ENCODE results near the gene SPTSSA.

The SPTSSA gene

GRCh38 chr14:34501004-34501580 is 39.1 kb upstream of the SPTSSA start:
- H3K27me3 ChIP-seq (replicated peaks in 2 of 5; ENCODE audit: control insufficient read depth in 4 of 5, insufficient read depth in 5 of 5, low read length in 4 of 5) = no peaks in the 10 kb centered on the region
- no peak for DNase-seq
- POLR2A ChIA-PET = no interaction called here
- H3K9me3 ChIP-seq (ENCODE audit: control extremely low read depth in 1 of 5, control insufficient read depth in 4 of 5, insufficient read depth in 2 of 5, low read depth in 1 of 5, low read length in 4 of 5) = no peaks in the 10 kb centered on the region
- H3K4me1 ChIP-seq (ENCODE audit: control extremely low read depth in 1 of 4, control insufficient read depth in 4 of 4, insufficient read depth in 4 of 4, low read length in 3 of 4) = no peaks in the 10 kb centered on the region
- H3K4me3 ChIP-seq (ENCODE audit: control insufficient read depth in 1 of 7, extremely low read depth in 1 of 7, insufficient read depth in 4 of 7, low read depth in 2 of 7, low read length in 6 of 7) = no peak overlapping the region
- no peaks in the 10 kb centered on the region for H3K36me3 ChIP-seq (ENCODE audit: control insufficient read depth in 4 of 4, insufficient read depth in 4 of 4, low read length in 3 of 4)
- H3K27ac ChIP-seq (ENCODE audit: insufficient read depth in 1 of 2, low read depth in 1 of 2, low read length in 2 of 2, poor library complexity in 1 of 2, severe bottlenecking in 2 of 2) = no peak overlapping the region
- 100% methylated on average over 2 of the region's 5 CpGs for WGBS (ENCODE audit: insufficient coverage)
- CTCF ChIA-PET = interaction anchor here (1.8 kb wide), 1 partner anchor 169 kb away, joined by 14 read pairs; no protein-coding TSS in a partner anchor

GRCh38 chr14:34498684-34499412 is 36.8 kb upstream of the SPTSSA start:
- POLR2A ChIA-PET = no interaction called here

GRCh38 chr14:34496679-34497513 is 34.9 kb upstream of the SPTSSA start:
- Histone ChIP-seq H3K27me3 (replicated peaks in 2 of 5; ENCODE audit: control insufficient read depth in 4 of 5, insufficient read depth in 5 of 5, low read length in 4 of 5) (no peaks in the 10 kb centered on the region), H3K9me3 (ENCODE audit: control extremely low read depth in 1 of 5, control insufficient read depth in 4 of 5, insufficient read depth in 2 of 5, low read depth in 1 of 5, low read length in 4 of 5) (no peaks in the 10 kb centered on the region), H3K4me3 (ENCODE audit: control insufficient read depth in 1 of 7, extremely low read depth in 1 of 7, insufficient read depth in 4 of 7, low read depth in 2 of 7, low read length in 6 of 7) (no peak overlapping the region), H3K36me3 (ENCODE audit: control insufficient read depth in 4 of 4, insufficient read depth in 4 of 4, low read length in 3 of 4) (no peaks in the 10 kb centered on the region), H3K27ac (ENCODE audit: insufficient read depth in 1 of 2, low read depth in 1 of 2, low read length in 2 of 2, poor library complexity in 1 of 2, severe bottlenecking in 2 of 2) (no peak overlapping the region), H3K4me1 (ENCODE audit: control extremely low read depth in 1 of 4, control insufficient read depth in 4 of 4, insufficient read depth in 4 of 4, low read length in 3 of 4) (no peaks in the 10 kb centered on the region)
- no peak for DNase-seq
- ChIA-PET POLR2A (no interaction called here), CTCF (interaction anchor here (0.8 to 5.0 kb wide), 2 partner anchors 17 to 167 kb away, joined by 3 to 54 read pairs; no protein-coding TSS in a partner anchor)
- 76% methylated on average over 10 of the region's 14 CpGs for WGBS (ENCODE audit: insufficient coverage)

More at GRCh38 chr14:34498684-34499412, 36.8 kb upstream of the SPTSSA start:
- no peaks in the 10 kb centered on the region for H3K9me3 ChIP-seq (ENCODE audit: control extremely low read depth in 1 of 5, control insufficient read depth in 4 of 5, insufficient read depth in 2 of 5, low read depth in 1 of 5, low read length in 4 of 5)
- 100% methylated on average over 4 of the region's 6 CpGs for WGBS (ENCODE audit: insufficient coverage)
- H3K27me3 ChIP-seq (replicated peaks in 2 of 5; ENCODE audit: control insufficient read depth in 4 of 5, insufficient read depth in 5 of 5, low read length in 4 of 5) = no peaks in the 10 kb centered on the region
- no peaks in the 10 kb centered on the region for H3K36me3 ChIP-seq (ENCODE audit: control insufficient read depth in 4 of 4, insufficient read depth in 4 of 4, low read length in 3 of 4)
- peak; percentile 14 to 50 (median 44) for DNase-seq
- H3K4me3 ChIP-seq (ENCODE audit: control insufficient read depth in 1 of 7, extremely low read depth in 1 of 7, insufficient read depth in 4 of 7, low read depth in 2 of 7, low read length in 6 of 7) = no peak overlapping the region
- CTCF ChIA-PET = interaction anchor here (0.7 to 5.0 kb wide), 6 partner anchors 15 to 177 kb away, joined by 3 to 54 read pairs (median 5); no protein-coding TSS in a partner anchor
- H3K4me1 ChIP-seq (ENCODE audit: control extremely low read depth in 1 of 4, control insufficient read depth in 4 of 4, insufficient read depth in 4 of 4, low read length in 3 of 4) = no peaks in the 10 kb centered on the region
- H3K27ac ChIP-seq (ENCODE audit: insufficient read depth in 1 of 2, low read depth in 1 of 2, low read length in 2 of 2, poor library complexity in 1 of 2, severe bottlenecking in 2 of 2) = no peak overlapping the region

GRCh38 chr14:34496007-34496678 is 34.1 kb upstream of the SPTSSA start:
- CTCF ChIA-PET = interaction anchor here (0.8 to 5.0 kb wide), 3 partner anchors 14 to 166 kb away, joined by 3 to 54 read pairs (median 3); no protein-coding TSS in a partner anchor
- POLR2A ChIA-PET = no interaction called here
- no peak overlapping the region for H3K27ac ChIP-seq (ENCODE audit: insufficient read depth in 1 of 2, low read depth in 1 of 2, low read length in 2 of 2, poor library complexity in 1 of 2, severe bottlenecking in 2 of 2)
- no peak overlapping the region for H3K4me3 ChIP-seq (ENCODE audit: control insufficient read depth in 1 of 7, extremely low read depth in 1 of 7, insufficient read depth in 4 of 7, low read depth in 2 of 7, low read length in 6 of 7)
- H3K36me3 ChIP-seq (ENCODE audit: control insufficient read depth in 4 of 4, insufficient read depth in 4 of 4, low read length in 3 of 4) = no peaks in the 10 kb centered on the region
- 88% methylated on average over 8 of the region's 11 CpGs for WGBS (ENCODE audit: insufficient coverage)
- DNase-seq = no peak
- H3K4me1 ChIP-seq (ENCODE audit: control extremely low read depth in 1 of 4, control insufficient read depth in 4 of 4, insufficient read depth in 4 of 4, low read length in 3 of 4) = no peaks in the 10 kb centered on the region
- no peaks in the 10 kb centered on the region for H3K9me3 ChIP-seq (ENCODE audit: control extremely low read depth in 1 of 5, control insufficient read depth in 4 of 5, insufficient read depth in 2 of 5, low read depth in 1 of 5, low read length in 4 of 5)
- H3K27me3 ChIP-seq (replicated peaks in 2 of 5; ENCODE audit: control insufficient read depth in 4 of 5, insufficient read depth in 5 of 5, low read length in 4 of 5) = no peaks in the 10 kb centered on the region

- CTCF ChIA-PET = no interaction called here
- no peak for DNase-seq
- 90% methylated on average over 1 of the region's 1 CpG for WGBS (ENCODE audit: insufficient coverage)
- Histone ChIP-seq H3K9me3 (ENCODE audit: control extremely low read depth in 1 of 5, control insufficient read depth in 4 of 5, insufficient read depth in 2 of 5, low read depth in 1 of 5, low read length in 4 of 5) (no peaks in the 10 kb centered on the region), H3K27ac (ENCODE audit: insufficient read depth in 1 of 2, low read depth in 1 of 2, low read length in 2 of 2, poor library complexity in 1 of 2, severe bottlenecking in 2 of 2) (no peak overlapping the region), H3K4me1 (ENCODE audit: control extremely low read depth in 1 of 4, control insufficient read depth in 4 of 4, insufficient read depth in 4 of 4, low read length in 3 of 4) (no peaks in the 10 kb centered on the region), H3K4me3 (ENCODE audit: control insufficient read depth in 1 of 7, extremely low read depth in 1 of 7, insufficient read depth in 4 of 7, low read depth in 2 of 7, low read length in 6 of 7) (no peak overlapping the region), H3K27me3 (replicated peaks in 2 of 5; ENCODE audit: control insufficient read depth in 4 of 5, insufficient read depth in 5 of 5, low read length in 4 of 5) (no peaks in the 10 kb centered on the region), H3K36me3 (ENCODE audit: control insufficient read depth in 4 of 4, insufficient read depth in 4 of 4, low read length in 3 of 4) (no peaks in the 10 kb centered on the region)
- POLR2A ChIA-PET = no interaction called here
Observed at GRCh38 chr14:34489324-34489723, 27.3 kb upstream of the SPTSSA start.

GRCh38 chr14:34488528-34488927 is 26.5 kb upstream of the SPTSSA start:
- WGBS (ENCODE audit: insufficient coverage) = 97% methylated on average over 3 of the region's 7 CpGs

More at GRCh38 chr14:34488528-34488927, 26.5 kb upstream of the SPTSSA start:
- Histone ChIP-seq H3K36me3 (ENCODE audit: control insufficient read depth in 4 of 4, insufficient read depth in 4 of 4, low read length in 3 of 4) (no peaks in the 10 kb centered on the region), H3K27ac (ENCODE audit: insufficient read depth in 1 of 2, low read depth in 1 of 2, low read length in 2 of 2, poor library complexity in 1 of 2, severe bottlenecking in 2 of 2) (no peak overlapping the region), H3K4me3 (ENCODE audit: control insufficient read depth in 1 of 7, extremely low read depth in 1 of 7, insufficient read depth in 4 of 7, low read depth in 2 of 7, low read length in 6 of 7) (no peak overlapping the region), H3K4me1 (ENCODE audit: control extremely low read depth in 1 of 4, control insufficient read depth in 4 of 4, insufficient read depth in 4 of 4, low read length in 3 of 4) (no peaks in the 10 kb centered on the region), H3K27me3 (replicated peaks in 2 of 5; ENCODE audit: control insufficient read depth in 4 of 5, insufficient read depth in 5 of 5, low read length in 4 of 5) (no peaks in the 10 kb centered on the region), H3K9me3 (ENCODE audit: control extremely low read depth in 1 of 5, control insufficient read depth in 4 of 5, insufficient read depth in 2 of 5, low read depth in 1 of 5, low read length in 4 of 5) (no peaks in the 10 kb centered on the region)
- CTCF ChIA-PET = no interaction called here
- POLR2A ChIA-PET = no interaction called here
- DNase-seq = no peak

All from common myeloid progenitor, CD34-positive (primary cell).